ENCODE data around the gene SCN2A.

Gene SCN2A

DNA sequence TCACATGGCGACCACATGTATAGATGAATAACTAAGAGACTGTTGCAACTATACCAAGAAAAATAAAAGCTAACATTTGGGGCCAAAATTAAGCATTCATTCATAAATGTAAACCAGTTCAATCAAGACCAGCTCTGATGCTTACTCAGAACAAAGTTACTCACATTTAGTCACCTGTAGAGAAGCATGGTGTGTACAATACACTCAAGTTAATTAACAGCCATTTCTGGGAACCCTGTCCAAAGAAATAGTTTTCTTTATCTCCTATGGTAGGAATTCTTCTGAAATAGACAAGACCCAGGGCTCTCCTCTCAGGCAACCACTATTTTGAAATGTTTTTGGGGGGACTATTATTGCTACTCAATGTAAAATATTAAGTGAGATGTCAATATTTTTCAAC lies 37.0 kb upstream of the SCN2A start:
- Histone ChIP-seq H3K27ac (no peak overlapping the region), H3K4me3 (no peak overlapping the region)
- DNase-seq (ENCODE audit: low spot score): no peak
- TF ChIP-seq, protein P1, sequence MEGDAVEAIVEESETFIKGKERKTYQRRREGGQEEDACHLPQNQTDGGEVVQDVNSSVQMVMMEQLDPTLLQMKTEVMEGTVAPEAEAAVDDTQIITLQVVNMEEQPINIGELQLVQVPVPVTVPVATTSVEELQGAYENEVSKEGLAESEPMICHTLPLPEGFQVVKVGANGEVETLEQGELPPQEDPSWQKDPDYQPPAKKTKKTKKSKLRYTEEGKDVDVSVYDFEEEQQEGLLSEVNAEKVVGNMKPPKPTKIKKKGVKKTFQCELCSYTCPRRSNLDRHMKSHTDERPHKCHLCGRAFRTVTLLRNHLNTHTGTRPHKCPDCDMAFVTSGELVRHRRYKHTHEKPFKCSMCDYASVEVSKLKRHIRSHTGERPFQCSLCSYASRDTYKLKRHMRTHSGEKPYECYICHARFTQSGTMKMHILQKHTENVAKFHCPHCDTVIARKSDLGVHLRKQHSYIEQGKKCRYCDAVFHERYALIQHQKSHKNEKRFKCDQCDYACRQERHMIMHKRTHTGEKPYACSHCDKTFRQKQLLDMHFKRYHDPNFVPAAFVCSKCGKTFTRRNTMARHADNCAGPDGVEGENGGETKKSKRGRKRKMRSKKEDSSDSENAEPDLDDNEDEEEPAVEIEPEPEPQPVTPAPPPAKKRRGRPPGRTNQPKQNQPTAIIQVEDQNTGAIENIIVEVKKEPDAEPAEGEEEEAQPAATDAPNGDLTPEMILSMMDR (IDR thresholded peaks at IDR 0.05): no peak

GRCh38 chr2:165203689-165204559 lies 35.3 kb upstream of the SCN2A start, which contains the start of gene SCN3A:
Gene SCN3A, minus strand, starts transcription at chr2:165204050. Its CDS starts 27,656 bp downstream, at chr2:165176394.
- H3K27ac ChIP-seq: no peak within 1 kb of the TSS
- TF ChIP-seq, protein P1 (IDR thresholded peaks at IDR 0.05): peak; percentile 43
- peak within 1 kb of the TSS; percentile 38 for H3K4me3 ChIP-seq
- DNase-seq (ENCODE audit: low spot score): no peak

DNA sequence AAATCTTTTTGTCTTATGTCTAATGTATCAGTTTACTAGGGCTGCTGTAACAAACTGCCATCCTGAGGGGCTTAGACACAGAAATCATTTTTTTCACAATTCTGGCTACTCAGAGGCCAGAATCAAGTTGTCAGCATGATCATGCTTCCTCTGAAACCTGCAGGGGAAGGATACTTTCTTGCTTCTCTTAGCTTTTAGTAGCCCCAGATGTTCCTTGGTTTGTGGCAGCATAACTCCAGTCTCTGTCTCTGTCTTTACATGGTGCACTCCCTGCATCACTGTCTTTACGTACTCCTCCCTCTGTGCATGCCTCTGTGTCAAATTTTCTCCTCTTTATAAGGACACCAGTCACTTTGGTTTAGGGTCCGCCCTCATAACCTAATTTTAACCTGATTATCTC lies 33.3 kb upstream of the SCN2A start:
- Histone ChIP-seq H3K27ac (no peak overlapping the region), H3K4me3 (no peak overlapping the region)
- TF ChIP-seq, protein P1 (IDR thresholded peaks at IDR 0.05): no peak
- DNase-seq (ENCODE audit: low spot score): no peak

DNA sequence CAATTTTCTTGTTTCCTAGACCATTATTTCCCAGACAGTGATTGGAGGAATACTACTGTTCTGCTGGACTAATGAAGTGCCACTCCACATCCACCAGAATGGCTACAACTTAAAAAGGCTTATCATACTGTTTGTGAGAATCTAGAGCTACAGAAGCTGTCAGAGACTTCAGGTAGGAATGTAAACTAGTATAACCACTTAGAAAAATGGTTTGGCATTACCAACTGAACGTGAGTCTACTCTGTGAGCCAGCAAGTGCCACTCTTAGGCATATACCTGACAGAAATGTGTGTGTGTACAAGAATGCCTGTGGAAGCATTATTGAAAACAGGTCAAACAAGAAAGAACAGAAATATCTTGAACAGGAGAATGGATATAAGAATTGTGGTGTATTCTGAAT lies 31.1 kb upstream of the SCN2A start:
- TF ChIP-seq, protein P1 (IDR thresholded peaks at IDR 0.05): no peak
- no peak for DNase-seq (ENCODE audit: low spot score)
- Histone ChIP-seq H3K4me3 (no peak overlapping the region), H3K27ac (no peak overlapping the region)

- no peak for DNase-seq (ENCODE audit: low spot score)
- H3K27ac ChIP-seq: no peak overlapping the region
- TF ChIP-seq, protein P1 (IDR thresholded peaks at IDR 0.05): no peak
- no peak overlapping the region for H3K4me3 ChIP-seq
Observed at GRCh38 chr2:165214093-165214492, 25.1 kb upstream of the SCN2A start.

- TF ChIP-seq, protein P1 (IDR thresholded peaks at IDR 0.05): no peak
- no peak overlapping the region for H3K27ac ChIP-seq
- no peak for DNase-seq (ENCODE audit: low spot score)
- no peak overlapping the region for H3K4me3 ChIP-seq
Observed at GRCh38 chr2:165219481-165219880, 19.7 kb upstream of the SCN2A start.

- Histone ChIP-seq H3K27ac (no peak overlapping the region), H3K4me3 (no peak overlapping the region)
- TF ChIP-seq, protein P1 (IDR thresholded peaks at IDR 0.05): no peak
- no peak for DNase-seq (ENCODE audit: low spot score)
Observed at GRCh38 chr2:165224941-165225340, 14.3 kb upstream of the SCN2A start.
